Prostate gland (tissue), 2 donors: ENCODE results near the gene ZCCHC17. TPM values are rescaled to one million over a fixed set of nuclear protein-coding genes. Genes with fewer than 3 reads are reported as not detected.
"Not testable (repeated sequence)": the region's sequence is repeated elsewhere in the genome, so short reads cannot be mapped to it uniquely, and the experiment has no call there.

Source experiments
- DNase-seq: peaks from one replicate; pipeline ENCODE4 v3.0.0-alpha.2; 2019; ENCODE audit warnings: low spot score
- H3K27ac ChIP-seq, 2 donors: fragments of 200-600 bp; sonication (generic); 2 replicates each; pipeline ENCODE4 v1.5.1; 2017 to 2019
- H3K27me3 ChIP-seq: fragments of 200-600 bp; sonication (generic); replicated peaks from 2 replicates; pipeline ENCODE4 v1.5.1; 2019; ENCODE audit not compliant: insufficient read depth
- H3K36me3 ChIP-seq, 2 donors: fragments of 200-600 bp; sonication (generic); 1 replicate in 1 of 2; 2 replicates in 1 of 2; pipeline versions ENCODE4 v1.5.1 to v1.8.1; 2017 to 2019
- H3K4me1 ChIP-seq: fragments of 200-600 bp; sonication (generic); replicated peaks from 2 replicates; pipeline ENCODE4 v1.5.1; 2019
- H3K4me3 ChIP-seq, 2 donors: fragments of 200-600 bp; sonication (generic); 2 replicates each; pipeline ENCODE4 v1.5.1; 2017 to 2019
- H3K9me3 ChIP-seq: fragments of 200-600 bp; sonication (generic); 2 replicates; pipeline ENCODE4 v1.5.1; 2017
- POLR2A ChIP-seq: fragments of 450-650 bp; IDR thresholded peaks from one replicate; pipeline ENCODE4 v1.6.1; 2016; ENCODE audit warnings: antibody characterized with exemption, mild to moderate bottlenecking
- POLR2AphosphoS5 ChIP-seq: sonication (generic); formaldehyde crosslinking; IDR thresholded peaks from one replicate; pipeline ENCODE4 v1.6.1; 2017; ENCODE audit warnings: antibody characterized with exemption
- WGBS: methylation state at CpG from one replicate; pipeline ENCODE4 v1.1.5; 2018; 5-methylcytosine and 5-hydroxymethylcytosine counted together
- intact Hi-C: fragments of 100-400 bp; cut with DNase I; formaldehyde crosslinking; loops from one replicate; pipeline ENCODE4 v1.14.2; 2022
- total RNA-seq, 2 donors: library from RNA; depleted of rRNA; stranded (reverse); fragments of >200 nt; gene quantifications; one replicate each; pipeline ENCODE4 v1.1.0, GENCODE V29; 2016
- TF ChIP-seq, protein P1 (sequence below), 4 experiments: fragments of 200-600 bp in 2 of 4; fragments of 450-650 bp in 2 of 4; sonication (generic) in 2 of 4; IDR thresholded peaks; 1 replicate in 3 of 4; 2 replicates in 1 of 4; pipeline ENCODE4 v1.5.1; 2016 to 2019; ENCODE audit warnings: antibody characterized with exemption in 4 of 4, mild to moderate bottlenecking in 2 of 4, moderate library complexity in 2 of 4

ZCCHC17 gene
- total RNA-seq, 2 donors from 2014 or later: 31.5 to 39.0 TPM

DNA sequence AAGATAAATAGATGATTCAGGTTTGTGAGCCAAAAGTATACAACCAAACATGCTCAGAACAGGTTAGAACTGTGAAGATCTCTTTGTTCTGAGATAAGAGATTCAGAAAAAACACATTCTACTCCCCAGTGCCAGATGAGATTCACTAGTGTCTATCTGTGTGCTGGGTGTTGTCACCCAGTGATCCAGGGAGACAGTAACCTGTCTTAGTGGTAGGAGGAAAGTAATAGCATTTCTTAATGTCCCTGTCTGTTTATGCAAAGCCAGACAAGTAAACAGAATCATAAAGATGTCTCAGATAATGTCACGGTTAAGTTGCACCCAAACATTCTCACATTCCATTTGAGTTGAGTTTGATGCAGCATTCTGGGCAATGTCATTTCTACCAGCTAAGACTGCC lies 38.3 kb upstream of the ZCCHC17 start:
- H3K27me3 ChIP-seq: no peaks in the 10 kb centered on the region
- TF ChIP-seq, protein P1, sequence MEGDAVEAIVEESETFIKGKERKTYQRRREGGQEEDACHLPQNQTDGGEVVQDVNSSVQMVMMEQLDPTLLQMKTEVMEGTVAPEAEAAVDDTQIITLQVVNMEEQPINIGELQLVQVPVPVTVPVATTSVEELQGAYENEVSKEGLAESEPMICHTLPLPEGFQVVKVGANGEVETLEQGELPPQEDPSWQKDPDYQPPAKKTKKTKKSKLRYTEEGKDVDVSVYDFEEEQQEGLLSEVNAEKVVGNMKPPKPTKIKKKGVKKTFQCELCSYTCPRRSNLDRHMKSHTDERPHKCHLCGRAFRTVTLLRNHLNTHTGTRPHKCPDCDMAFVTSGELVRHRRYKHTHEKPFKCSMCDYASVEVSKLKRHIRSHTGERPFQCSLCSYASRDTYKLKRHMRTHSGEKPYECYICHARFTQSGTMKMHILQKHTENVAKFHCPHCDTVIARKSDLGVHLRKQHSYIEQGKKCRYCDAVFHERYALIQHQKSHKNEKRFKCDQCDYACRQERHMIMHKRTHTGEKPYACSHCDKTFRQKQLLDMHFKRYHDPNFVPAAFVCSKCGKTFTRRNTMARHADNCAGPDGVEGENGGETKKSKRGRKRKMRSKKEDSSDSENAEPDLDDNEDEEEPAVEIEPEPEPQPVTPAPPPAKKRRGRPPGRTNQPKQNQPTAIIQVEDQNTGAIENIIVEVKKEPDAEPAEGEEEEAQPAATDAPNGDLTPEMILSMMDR (IDR thresholded peaks at IDR 0.05): no peak
- TF ChIP-seq POLR2AphosphoS5: peak; percentile 86
- peaks cover 0 to 3% of the 10 kb centered on the region in 2 donors for H3K36me3 ChIP-seq
- H3K4me1 ChIP-seq: peaks cover 4% of the 10 kb centered on the region
- DNase-seq: peak; percentile 32
- no peak overlapping the region for H3K4me3 ChIP-seq
- intact Hi-C loops: no loop called here
- H3K27ac ChIP-seq: no peak overlapping the region
- 38% methylated on average over 1 of the region's 1 CpG for WGBS
- no peaks in the 10 kb centered on the region for H3K9me3 ChIP-seq

GRCh38 chr1:31259746-31260145 lies 37.1 kb upstream of the ZCCHC17 start:
- WGBS: 84% methylated on average over 3 of the region's 3 CpGs
- H3K4me1 ChIP-seq: peaks cover 7% of the 10 kb centered on the region
- intact Hi-C loops: no loop called here
- H3K9me3 ChIP-seq: no peaks in the 10 kb centered on the region
- peaks cover 0 to 3% of the 10 kb centered on the region in 2 donors for H3K36me3 ChIP-seq
- H3K27me3 ChIP-seq: no peaks in the 10 kb centered on the region
- no peak for DNase-seq
- no peak overlapping the region for H3K4me3 ChIP-seq
- H3K27ac ChIP-seq: no peak overlapping the region
- TF ChIP-seq POLR2A: no peak
- no peak for TF ChIP-seq POLR2AphosphoS5
- TF ChIP-seq, protein P1 (IDR thresholded peaks at IDR 0.05): no peak

- DNase-seq: no peak
- Histone ChIP-seq H3K9me3 (no peaks in the 10 kb centered on the region), H3K27me3 (no peaks in the 10 kb centered on the region), H3K27ac (peak overlapping the region in 1 of 2 donors; percentile 38), H3K4me3 (no peak overlapping the region), H3K36me3 (peaks cover 0 to 3% of the 10 kb centered on the region in 2 donors), H3K4me1 (peaks cover 7% of the 10 kb centered on the region)
- TF ChIP-seq POLR2AphosphoS5 (peak; percentile 67), POLR2A (no peak)
- TF ChIP-seq, protein P1 (IDR thresholded peaks at IDR 0.05): no peak
- intact Hi-C loops: no loop called here
- 67% methylated on average over 3 of the region's 3 CpGs for WGBS
These were observed 34.9 kb upstream of the ZCCHC17 start for GRCh38 chr1:31261916-31262315.

GRCh38 chr1:31262393-31262792 lies 34.4 kb upstream of the ZCCHC17 start:
- intact Hi-C loops, DNase-seq, H3K27me3 ChIP-seq, H3K36me3 ChIP-seq, H3K9me3 ChIP-seq, H3K4me1 ChIP-seq, H3K4me3 ChIP-seq: not testable (repeated sequence)
- H3K27ac ChIP-seq: peak overlapping the region in 1 of 2 donors; percentile 21
- 69% methylated on average over 5 of the region's 5 CpGs for WGBS

DNA sequence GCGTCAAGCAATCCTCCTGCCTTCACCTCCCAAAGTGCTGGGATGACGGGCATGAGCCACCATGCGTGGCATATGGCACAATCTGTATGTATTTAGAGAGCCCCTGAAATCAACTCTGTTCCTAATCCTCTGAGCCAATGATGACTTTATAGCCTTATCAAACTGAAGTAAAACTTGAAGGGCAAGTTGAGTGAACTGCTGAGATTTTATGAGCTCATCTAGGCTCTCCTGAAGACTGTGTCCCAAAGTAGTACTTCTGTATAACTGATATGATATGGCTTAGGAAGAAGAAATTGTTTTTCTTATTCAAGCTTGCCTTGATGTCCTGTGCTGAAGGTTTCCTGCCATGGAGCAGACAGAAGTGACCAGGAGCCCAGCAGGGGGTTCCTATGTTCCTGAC lies 33.4 kb upstream of the ZCCHC17 start:
- H3K27ac ChIP-seq: peak overlapping the region; percentile 23 to 33
- WGBS: 43% methylated on average over 3 of the region's 3 CpGs

More for the DNA sequence above, 33.4 kb upstream of the ZCCHC17 start:
- intact Hi-C loops: no loop called here
- H3K27me3 ChIP-seq: no peaks in the 10 kb centered on the region
- peaks cover 0 to 3% of the 10 kb centered on the region in 2 donors for H3K36me3 ChIP-seq
- H3K9me3 ChIP-seq: no peaks in the 10 kb centered on the region
- peaks cover 7% of the 10 kb centered on the region for H3K4me1 ChIP-seq
- peak; percentile 30 for DNase-seq
- H3K4me3 ChIP-seq: no peak overlapping the region
- TF ChIP-seq, protein P1 (IDR thresholded peaks at IDR 0.05): no peak
- no peak for TF ChIP-seq POLR2A
- peak; percentile 78 for TF ChIP-seq POLR2AphosphoS5
